ENCODE data around the gene RNF224.

Gene RNF224

GRCh38 chr9:137216188-137216965 lies 10.9 kb upstream of the RNF224 start:
- no peak for DNase-seq

DNA sequence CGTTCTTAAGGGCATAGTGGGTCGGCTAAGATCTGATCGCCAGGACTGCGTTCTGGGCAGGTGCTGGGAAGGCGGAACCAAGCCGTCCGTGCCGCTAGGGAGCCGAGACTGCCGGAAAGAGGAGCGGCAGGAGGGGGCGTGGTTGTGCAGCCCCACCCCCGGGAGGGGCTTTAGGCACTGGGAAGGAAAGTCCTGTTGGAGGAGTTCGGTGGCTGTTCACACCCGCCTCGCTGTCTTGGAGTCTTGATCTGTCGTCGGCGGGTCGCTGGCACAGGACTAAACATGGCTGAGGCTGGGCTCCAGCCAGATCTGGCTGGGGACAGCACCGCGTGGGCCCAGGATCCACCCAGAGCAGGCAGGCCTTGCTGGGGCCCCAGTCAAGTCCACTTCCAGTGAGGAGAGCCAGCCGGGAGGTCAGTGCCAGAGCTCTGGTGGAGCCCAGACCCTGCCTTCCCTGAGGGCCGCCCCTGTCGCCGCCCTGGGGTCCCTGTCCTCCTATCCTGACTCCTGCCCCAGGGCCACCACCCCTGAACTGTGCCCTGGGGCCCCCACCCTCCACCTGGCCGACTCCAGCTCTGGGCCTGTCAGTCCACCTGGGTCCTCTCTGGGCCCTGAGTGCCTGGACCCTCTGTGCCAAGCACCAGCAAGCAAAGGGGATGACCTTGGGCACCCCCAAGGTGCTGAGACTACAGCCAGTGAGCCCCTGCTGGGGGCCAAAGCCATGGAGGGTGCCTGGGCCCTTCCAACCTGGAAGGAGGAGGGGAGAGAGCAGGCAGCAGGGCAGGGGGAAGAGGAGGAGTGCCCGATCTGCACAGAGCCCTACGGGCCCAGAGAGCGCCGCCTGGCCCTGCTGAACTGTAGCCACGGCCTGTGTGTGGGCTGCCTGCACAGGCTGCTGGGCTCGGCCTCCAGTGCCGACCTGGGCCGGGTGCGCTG lies 9.8 kb upstream of the RNF224 start:
- peak; percentile 87 for DNase-seq

- no peak for DNase-seq
Measured at GRCh38 chr9:137218212-137218753, 9.0 kb upstream of the RNF224 start.

DNA sequence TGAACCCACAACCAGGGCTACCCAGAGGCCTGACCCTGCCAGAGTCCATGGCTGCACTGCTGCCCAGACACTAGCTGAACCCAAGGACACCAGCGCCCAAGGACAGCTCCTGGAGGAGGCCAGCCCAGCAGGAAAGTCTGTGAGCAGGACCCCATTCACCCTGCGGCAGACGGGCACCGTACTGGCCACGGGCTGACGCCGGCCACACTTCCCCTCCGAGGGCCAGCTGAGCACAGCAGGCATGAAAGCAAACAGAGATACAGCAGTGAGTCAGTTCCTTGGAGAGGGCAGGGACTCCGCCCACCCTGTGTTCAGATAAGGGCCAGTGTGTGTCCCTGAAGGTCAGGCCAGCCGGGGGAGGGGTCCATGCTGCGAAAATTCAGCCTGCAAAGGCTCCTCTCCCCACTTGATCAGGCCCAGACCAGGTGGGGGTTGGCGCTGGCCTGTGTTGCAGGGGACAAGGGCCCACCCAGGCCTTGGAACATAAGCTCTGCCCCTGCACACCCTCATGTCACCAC lies 8.5 kb upstream of the RNF224 start:
- DNase-seq, result peak; percentile 84

GRCh38 chr9:137219757-137220316 lies 7.5 kb upstream of the RNF224 start:
- no peak for DNase-seq

DNA sequence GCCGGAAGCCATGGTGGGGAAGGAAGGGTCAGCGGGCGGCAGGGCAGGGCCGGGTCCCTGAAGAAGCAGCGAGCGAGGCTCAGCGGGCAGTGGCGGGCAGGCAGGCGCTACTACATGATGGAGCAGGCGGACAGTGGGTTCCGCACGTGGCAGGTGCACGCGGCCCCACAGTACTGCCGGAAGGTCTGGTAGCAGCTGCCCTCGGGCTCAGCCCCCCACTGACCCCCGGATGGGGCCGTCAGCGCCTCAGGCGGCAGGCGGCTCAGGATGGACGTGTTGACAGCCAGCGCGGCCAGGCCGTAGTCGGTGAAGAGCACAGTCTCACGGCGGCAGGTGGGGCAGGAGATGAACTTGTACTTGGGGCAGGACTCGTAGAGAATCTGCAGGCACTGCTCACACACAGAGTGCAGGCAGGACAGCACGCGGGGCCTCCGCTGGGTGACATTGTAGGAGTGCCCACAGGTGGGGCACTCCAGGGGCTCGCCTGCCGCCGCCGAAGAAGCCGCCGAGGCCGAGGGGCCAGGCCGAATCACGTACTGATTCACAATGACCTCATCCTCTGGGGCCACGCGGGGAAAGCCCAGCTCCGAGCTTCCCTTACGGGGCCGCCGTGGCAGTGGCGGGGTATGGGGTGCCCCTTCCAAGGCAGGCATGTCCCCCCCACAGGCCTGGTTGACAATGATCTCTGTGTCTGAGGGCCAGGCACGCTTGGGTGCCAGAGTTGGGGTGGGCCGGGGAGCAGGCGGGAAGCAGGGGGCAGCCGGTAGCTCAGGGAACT lies 6.8 kb upstream of the RNF224 start:
- DNase-seq, result no peak

GRCh38 chr9:137221095-137221505 lies 6.2 kb upstream of the RNF224 start:
- DNase-seq, result no peak

DNA sequence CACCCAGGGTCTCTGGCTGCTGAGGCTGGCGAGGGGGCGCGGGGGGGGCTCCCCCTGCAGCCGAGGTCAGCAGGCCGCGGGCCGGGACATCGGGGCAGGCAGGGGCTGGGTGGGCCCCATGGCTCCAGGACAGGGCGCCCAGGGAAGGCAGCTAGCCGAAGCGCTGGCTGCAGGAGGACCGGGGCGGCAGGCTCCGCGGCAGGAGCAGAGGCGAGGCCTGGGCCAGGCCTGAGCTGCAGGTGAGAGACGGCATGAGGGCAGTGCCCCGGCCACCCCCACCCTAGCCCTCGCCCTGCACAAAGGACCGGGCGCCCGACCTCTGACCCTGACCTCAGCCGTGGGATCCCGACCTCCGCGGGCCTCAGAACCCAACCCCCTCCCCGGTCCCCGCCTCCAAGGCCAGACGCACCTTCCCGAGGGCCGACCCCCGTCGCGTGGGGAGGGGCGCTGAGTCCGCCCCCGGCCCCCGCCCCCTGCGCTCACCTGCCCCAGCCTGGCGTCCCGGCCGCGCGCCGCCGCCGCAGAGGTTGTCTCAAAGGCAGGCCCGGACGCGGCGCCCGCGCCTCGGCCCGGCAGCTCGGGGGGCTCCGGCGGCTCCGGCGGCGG lies 5.7 kb upstream of the RNF224 start:
- no peak for DNase-seq

DNA sequence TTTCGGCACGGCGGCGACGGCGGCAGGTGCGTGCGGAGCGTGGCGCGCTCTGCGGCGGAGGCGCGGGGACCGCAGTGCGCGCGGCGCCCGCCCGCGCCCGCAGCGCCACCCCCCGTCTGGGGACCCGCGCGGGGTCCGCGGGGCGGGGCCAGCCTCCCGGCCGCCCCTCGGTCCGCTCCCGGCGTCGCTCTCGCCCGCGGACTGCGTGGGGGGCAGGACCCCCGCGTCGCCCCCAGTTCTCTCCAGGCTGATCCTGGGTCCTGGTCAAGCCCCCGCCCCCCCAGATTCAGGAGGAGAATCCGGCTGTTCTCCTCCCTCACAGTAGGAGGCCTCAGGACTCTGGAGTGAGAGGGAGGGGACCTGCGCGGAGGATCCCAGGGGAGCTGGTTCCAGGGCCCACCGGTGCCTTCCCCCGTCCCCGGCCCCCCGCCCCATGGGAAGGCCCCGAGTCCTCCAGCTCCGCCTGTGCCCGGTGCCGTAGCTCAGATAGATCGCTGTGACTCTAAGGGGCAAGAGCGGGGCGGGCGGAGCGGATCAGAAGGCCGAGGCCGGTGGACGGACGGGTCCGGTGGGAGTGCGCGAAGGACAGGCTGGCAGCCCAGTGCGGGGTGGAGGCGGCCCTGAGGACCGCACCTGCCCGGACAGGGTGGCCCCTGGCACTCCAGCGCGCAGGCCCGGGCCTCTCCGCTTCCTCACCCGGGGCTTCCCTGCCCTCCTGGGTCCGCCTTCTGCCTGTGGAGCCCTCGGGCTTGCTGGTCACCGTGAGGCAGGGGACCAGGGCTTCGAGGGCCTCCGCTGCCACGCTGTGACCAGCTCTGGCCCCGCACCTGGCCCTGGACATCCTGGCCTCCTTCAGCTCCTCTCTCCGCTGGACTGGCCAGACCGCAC lies 4.9 kb upstream of the RNF224 start, which contains the start of gene RNF208:
TSS of gene RNF208 (minus strand) at position 51 of the 888 bp plus-strand sequence. CDS start 1,028 bp downstream, outside the sequence.
- DNase-seq, result no peak

GRCh38 chr9:137223078-137223970 lies 4.0 kb upstream of the RNF224 start:
- DNase-seq, result peak; percentile 98

GRCh38 chr9:137224830-137225694 lies 2.2 kb upstream of the RNF224 start, which contains the start of gene CYSRT1:
Gene CYSRT1 (plus strand): TSS chr9:137225174. CDS start chr9:137225622, 448 bp downstream.
- no peak for DNase-seq

- DNase-seq, result no peak
Measured at GRCh38 chr9:137225699-137226331, 1.5 kb upstream of the RNF224 start.

GRCh38 chr9:137226338-137227053 lies 806 bp upstream of the RNF224 start:
- peak; percentile 82 for DNase-seq

- DNase-seq, result no peak
Measured at GRCh38 chr9:137227853-137228505, 677 bp downstream of the RNF224 start.

- DNase-seq, result no peak
Measured at GRCh38 chr9:137228506-137228967, 1.2 kb downstream of the RNF224 start.
